Ishikawa (cell line): ENCODE data around the gene TSSK3.

Source experiments
- NFIC ChIP-seq: IDR thresholded peaks from 2 replicates; pipeline ENCODE4 v1.6.1; 2012
- RAD21 ChIP-seq: IDR thresholded peaks from 2 replicates; pipeline ENCODE4 v1.6.1; 2012; ENCODE audit warnings: low read depth
- TAF1 ChIP-seq: IDR thresholded peaks from 2 replicates; pipeline ENCODE4 v1.6.1; 2012; ENCODE audit warnings: low read depth, mild to moderate bottlenecking
- TEAD4 ChIP-seq: IDR thresholded peaks from 2 replicates; pipeline ENCODE4 v1.6.1; 2012
- ZBTB7A ChIP-seq: IDR thresholded peaks from 2 replicates; pipeline ENCODE4 v1.6.1; 2012; ENCODE audit warnings: low read depth

- no peak for TF ChIP-seq ZBTB7A
- TF ChIP-seq RAD21 = no peak
- no peak for TF ChIP-seq NFIC
- no peak for TF ChIP-seq TEAD4
- TF ChIP-seq TAF1 = no peak
These were observed 10.0 kb upstream of the TSSK3 start for GRCh38 chr1:32352239-32352745.
